Measurements from ENCODE around the gene IL1RAPL1. TPM values are rescaled to one million over a fixed set of nuclear protein-coding genes. Genes with fewer than 3 reads are reported as not detected.

Gene IL1RAPL1
- total RNA-seq, 1 donor from 2014 or later, result not detected

- TF ChIP-seq, protein P1, sequence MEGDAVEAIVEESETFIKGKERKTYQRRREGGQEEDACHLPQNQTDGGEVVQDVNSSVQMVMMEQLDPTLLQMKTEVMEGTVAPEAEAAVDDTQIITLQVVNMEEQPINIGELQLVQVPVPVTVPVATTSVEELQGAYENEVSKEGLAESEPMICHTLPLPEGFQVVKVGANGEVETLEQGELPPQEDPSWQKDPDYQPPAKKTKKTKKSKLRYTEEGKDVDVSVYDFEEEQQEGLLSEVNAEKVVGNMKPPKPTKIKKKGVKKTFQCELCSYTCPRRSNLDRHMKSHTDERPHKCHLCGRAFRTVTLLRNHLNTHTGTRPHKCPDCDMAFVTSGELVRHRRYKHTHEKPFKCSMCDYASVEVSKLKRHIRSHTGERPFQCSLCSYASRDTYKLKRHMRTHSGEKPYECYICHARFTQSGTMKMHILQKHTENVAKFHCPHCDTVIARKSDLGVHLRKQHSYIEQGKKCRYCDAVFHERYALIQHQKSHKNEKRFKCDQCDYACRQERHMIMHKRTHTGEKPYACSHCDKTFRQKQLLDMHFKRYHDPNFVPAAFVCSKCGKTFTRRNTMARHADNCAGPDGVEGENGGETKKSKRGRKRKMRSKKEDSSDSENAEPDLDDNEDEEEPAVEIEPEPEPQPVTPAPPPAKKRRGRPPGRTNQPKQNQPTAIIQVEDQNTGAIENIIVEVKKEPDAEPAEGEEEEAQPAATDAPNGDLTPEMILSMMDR (conservative IDR thresholded peaks at IDR 0.05; ENCODE audit: low read depth, low read length), result no peak
- no peak for DNase-seq (ENCODE audit: low read depth)
Measured at GRCh38 chrX:29941287-29941686, 1354.0 kb downstream of the IL1RAPL1 start.

DNA sequence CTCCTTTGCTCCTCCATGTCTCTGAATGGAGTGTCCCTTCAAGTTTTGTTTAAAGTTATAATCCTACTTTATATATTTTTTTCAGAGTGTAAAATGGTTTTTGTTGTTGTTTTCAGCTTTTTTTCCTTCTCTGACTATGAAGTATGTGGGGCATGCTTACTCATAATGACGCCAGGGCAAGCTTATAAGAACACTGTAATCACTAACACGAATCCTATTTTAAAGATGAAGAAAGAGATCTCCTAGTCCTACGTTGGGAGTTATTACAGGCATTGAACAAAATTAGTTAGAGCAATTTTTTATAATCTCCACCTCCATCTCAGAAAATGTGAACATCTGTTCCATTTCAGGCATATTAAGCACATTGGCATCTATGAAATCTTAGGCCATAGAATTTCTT lies 1360.0 kb downstream of the IL1RAPL1 start:
- TF ChIP-seq, protein P1 (conservative IDR thresholded peaks at IDR 0.05; ENCODE audit: low read depth, low read length), result no peak
- H3K4me3 ChIP-seq (ENCODE audit: low read depth, low read length), result no peak overlapping the region
- DNase-seq (ENCODE audit: low read depth), result no peak

More at GRCh38 chrX:29941287-29941686, 1354.0 kb downstream of the IL1RAPL1 start:
- H3K4me3 ChIP-seq (ENCODE audit: low read depth, low read length), result no peak overlapping the region

DNA sequence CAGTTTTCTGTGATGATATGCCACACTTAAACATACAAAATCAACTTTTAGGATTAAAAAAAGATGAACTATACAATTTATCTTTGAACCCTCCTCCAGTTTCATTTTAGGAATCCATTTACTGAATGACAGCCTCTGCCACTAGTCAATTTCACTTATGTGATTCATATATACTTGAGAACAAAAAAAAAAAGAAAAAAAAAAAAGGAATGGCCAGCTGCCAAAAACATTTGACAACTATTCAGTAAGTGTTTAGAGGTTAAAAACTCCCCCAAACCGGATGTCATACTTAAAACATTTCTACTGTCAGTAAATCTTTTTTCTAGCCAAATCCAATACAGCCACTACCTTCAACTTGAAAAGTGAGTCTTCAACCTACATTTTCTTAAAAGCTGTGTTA lies 1361.4 kb downstream of the IL1RAPL1 start:
- H3K4me3 ChIP-seq (ENCODE audit: low read depth, low read length), result no peak overlapping the region
- TF ChIP-seq, protein P1 (conservative IDR thresholded peaks at IDR 0.05; ENCODE audit: low read depth, low read length), result no peak
- no peak for DNase-seq (ENCODE audit: low read depth)

- no peak for DNase-seq (ENCODE audit: low read depth)
- H3K4me3 ChIP-seq (ENCODE audit: low read depth, low read length), result no peak overlapping the region
- TF ChIP-seq, protein P1 (conservative IDR thresholded peaks at IDR 0.05; ENCODE audit: low read depth, low read length), result no peak
Measured at GRCh38 chrX:29952016-29952415, 1364.8 kb downstream of the IL1RAPL1 start.

DNA sequence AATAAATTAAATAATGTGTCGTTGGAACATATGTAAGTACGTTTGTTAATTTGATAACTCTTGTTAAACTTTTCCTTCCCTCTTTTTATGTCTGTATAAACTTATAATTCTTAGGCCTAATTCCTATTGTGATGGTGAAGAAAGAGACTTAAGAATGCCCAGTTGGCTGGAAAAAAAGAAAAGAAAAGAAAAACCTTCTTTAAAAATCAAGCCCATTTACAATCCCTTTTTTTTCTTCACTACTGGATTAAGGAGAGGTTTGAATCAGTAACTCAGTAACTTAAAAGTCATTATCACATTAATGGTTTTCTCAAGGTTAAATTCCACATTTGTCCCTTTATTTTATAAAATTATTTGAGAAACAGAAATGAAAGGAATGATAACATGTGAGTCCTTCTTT lies 1374.8 kb downstream of the IL1RAPL1 start:
- TF ChIP-seq, protein P1 (conservative IDR thresholded peaks at IDR 0.05; ENCODE audit: low read depth, low read length), result no peak

GRCh38 chrX:29965634-29966033 lies 1378.4 kb downstream of the IL1RAPL1 start:
- no peak for DNase-seq (ENCODE audit: low read depth)
- no peak overlapping the region for H3K4me3 ChIP-seq (ENCODE audit: low read depth, low read length)
- TF ChIP-seq, protein P1 (conservative IDR thresholded peaks at IDR 0.05; ENCODE audit: low read depth, low read length), result no peak

More for the DNA sequence above, 1374.8 kb downstream of the IL1RAPL1 start:
- no peak for DNase-seq (ENCODE audit: low read depth)
- H3K4me3 ChIP-seq (ENCODE audit: low read depth, low read length), result no peak overlapping the region

GRCh38 chrX:29992083-29992482 lies 1404.8 kb downstream of the IL1RAPL1 start:
- DNase-seq (ENCODE audit: low read depth), result no peak
- TF ChIP-seq, protein P1 (conservative IDR thresholded peaks at IDR 0.05; ENCODE audit: low read depth, low read length), result no peak
- no peak overlapping the region for H3K4me3 ChIP-seq (ENCODE audit: low read depth, low read length)

Measured in epithelial cell of proximal tubule (primary cell).